Endometrial microvascular endothelial cells (primary cell): ENCODE measurements around the gene COL24A1. TPM values are rescaled to one million over a fixed set of nuclear protein-coding genes. Genes with fewer than 3 reads are reported as not detected.
"Not testable (repeated sequence)": the region's sequence is repeated elsewhere in the genome, so short reads cannot be mapped to it uniquely, and the experiment has no call there.

Source experiments
- in situ Hi-C: cut with HindIII; loops from 2 replicates; pipeline ENCODE4 v1.10.0; 2017; ENCODE audit warnings: low sequenced_read_pairs, low pct_unique_long_range_greater_than_20kb; ENCODE audit errors: inconsistent ontology term
- total RNA-seq: library from RNA; depleted of rRNA; stranded (reverse); fragments of >200 nt; gene quantifications from one replicate; pipeline ENCODE4 v1.2.3, GENCODE V29; 2015; ENCODE audit errors: inconsistent ontology term

COL24A1 gene
- total RNA-seq, 1 donor from 2014 or later = not detected

DNA sequence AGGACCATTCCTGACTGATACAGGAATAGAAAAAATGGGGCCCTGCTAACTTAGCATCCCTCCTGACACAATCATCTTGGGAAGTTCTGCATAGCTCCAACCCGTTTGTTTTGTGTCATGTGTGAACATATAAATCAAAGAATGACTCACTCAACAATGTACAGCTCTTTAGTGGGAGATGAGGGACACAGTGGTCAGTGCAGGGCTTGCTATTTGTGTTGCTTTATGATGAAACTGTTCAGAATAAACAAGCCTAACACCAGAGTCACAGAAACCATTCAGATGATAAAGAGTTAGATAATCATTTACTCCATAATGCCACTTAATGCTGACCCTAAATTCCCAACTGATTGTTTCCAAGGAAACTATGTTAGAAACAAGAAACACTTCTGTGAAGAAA, 294.1 kb downstream of the COL24A1 start:
- in situ Hi-C loops = no loop called here

DNA sequence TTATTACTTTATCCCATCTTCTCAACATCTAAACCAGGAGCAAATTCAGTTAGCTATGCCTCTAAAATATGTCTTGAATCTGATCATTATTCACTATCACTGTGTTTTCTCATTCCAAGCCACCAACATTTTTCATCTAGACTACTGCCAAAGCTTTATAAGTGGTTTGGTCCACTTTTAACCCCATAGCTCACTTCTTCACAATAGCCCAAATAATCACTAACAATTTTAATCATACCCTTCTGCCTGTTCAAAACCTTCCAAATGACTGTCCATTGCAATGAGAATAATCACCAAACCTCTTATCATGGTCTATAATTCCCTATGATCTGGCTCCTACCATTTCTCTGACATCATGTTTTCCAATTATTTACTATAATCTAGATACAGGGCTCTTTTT, 298.6 kb downstream of the COL24A1 start:
- in situ Hi-C loops = no loop called here

DNA sequence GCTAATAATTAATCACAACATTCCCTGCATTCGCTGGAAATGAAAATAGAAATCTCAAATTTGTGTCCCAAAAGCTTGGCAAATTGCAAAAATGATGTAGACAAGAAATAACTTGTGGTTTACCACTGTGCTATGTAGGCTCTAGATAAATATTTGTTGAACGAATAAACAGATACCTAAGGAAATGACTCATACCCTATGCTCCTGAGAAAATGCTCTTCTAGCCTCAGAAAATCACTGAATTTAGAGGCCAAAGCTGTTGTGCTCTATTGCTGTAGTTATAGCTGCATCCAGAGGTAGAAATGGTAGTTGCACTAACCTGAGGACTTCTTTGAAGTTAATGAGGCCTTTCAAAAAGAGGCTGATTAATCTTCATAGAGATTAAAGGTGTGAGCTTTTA, 306.3 kb downstream of the COL24A1 start:
- in situ Hi-C loops = no loop called here

DNA sequence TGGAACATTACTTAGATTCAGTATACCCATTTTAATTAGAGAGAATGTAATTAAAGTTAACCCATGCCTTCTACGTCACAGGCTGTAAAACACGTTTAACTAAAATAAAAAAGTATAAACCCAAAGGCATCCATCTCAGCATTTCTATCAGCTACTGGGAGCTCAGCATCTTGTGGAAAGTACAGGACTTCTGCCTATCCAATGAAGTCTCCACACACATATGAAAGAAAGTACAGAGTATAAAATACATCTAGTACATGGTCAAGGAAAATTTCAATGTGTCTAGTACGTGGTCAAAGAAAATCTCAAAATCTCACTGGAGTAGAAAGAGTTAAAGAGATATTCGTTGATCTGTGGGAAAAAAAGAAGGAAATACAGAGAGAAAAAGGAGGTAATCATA, 306.9 kb downstream of the COL24A1 start:
- in situ Hi-C loops = no loop called here

DNA sequence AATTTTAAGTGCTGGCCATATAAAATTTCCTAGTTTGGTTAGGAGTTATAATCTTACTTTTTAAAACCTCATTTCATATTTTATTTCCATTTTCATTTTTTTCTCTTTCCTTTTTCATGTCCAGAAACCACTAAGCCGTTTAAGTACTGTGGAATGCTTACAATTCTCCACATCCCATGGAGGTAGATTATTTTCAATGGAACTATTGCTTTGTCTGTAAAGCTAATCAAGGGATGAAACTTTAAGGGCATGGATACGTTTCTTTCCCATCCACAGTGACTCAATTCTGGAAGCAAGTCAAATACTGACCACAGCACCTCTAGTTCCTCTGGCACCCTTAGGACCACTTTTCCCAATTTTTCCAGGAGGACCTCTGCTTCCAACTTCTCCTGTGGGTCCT, 309.2 kb downstream of the COL24A1 start:
- in situ Hi-C loops = no loop called here

DNA sequence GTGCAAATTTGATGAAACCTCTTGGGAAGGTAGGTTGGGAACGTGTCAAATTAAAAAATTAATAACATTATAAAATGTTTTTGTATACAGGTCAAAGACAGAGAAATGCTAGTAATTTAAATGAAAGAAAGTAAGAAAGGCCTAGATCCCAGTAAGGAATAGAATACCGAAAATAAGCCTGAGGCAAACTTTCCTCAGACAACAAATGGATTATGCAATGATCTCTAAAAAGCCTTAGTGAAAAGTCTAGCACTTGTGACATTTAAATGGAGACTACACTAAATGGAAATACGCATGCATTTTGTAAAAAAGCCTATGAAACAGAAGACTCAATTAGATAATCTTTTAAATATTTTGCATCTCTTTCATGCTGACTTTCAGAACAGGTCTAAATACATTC, 309.9 kb downstream of the COL24A1 start:
- in situ Hi-C loops = no loop called here

DNA sequence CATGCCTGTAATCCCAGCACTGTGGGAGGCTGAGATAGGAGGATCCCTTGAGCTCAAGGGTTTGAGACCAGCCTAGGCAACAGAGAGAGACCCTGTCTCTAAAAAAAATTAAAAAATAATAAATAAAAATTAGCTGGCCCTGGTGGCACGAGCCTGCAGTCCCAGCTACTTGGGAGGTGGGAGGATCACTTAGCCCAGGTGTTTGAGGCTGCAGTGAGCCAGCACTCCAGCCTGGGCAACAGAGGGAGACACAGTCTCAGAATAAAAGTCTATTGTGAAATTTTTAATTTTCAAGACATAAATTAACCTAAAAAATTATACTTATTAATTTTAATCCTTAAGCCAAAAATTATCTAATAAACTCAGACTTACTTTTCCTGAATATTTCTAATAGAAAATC, 317.1 kb downstream of the COL24A1 start:
- in situ Hi-C loops = no loop called here

DNA sequence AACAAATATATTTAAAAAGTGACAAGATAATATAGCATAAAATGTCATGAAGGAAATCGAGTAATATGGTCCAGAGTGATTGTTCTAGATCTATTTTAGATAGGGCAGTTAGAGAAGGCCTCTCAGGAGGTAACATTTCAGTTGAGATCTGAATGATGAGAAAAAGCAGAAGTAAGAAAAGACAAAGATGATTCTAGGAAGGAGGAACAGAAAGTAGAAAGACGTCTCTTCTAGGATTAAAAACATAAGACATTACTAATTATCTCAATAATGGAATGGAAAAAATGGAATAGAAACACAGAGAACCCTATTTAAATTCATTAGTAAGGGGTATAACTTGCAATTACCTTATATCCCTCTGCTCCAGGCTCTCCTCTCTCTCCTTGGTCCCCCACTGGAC, 318.3 kb downstream of the COL24A1 start:
- in situ Hi-C loops = no loop called here

DNA sequence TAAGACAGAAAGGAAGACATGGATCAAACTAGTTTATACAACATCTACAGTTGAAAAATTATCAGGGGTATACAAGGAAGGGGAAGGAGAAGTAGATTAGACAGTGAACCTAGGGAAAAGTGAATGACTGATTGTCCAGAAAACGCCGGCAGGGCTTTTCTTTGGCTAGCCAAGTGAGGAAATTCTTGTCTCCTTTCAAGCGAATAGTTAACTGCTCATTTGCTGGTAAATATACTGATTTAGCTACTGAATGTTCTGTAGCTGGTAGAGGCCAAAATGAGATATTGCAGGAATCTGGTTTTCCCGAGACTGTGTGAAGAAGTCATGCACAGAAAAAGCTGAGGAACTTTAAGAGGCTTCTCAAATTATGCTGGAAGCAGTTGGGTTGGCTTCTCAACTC, 319.8 kb downstream of the COL24A1 start:
- in situ Hi-C loops = no loop called here

DNA sequence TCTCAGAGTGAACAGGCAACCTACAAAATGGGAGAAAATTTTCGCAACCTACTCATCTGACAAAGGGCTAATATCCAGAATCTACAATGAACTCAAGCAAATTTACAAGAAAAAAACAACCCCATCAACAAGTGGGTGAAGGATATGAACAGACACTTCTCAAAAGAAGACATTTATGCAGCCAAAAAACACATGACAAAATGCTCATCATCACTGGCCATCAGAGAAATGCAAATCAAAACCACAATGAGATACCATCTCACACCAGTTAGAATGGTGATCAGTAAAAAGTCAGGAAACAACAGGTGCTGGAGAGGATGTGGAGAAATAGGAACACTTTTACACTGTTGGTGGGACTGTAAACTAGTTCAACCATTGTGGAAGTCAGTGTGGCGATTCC, 323.4 kb downstream of the COL24A1 start:
- in situ Hi-C loops = not testable (repeated sequence)

DNA sequence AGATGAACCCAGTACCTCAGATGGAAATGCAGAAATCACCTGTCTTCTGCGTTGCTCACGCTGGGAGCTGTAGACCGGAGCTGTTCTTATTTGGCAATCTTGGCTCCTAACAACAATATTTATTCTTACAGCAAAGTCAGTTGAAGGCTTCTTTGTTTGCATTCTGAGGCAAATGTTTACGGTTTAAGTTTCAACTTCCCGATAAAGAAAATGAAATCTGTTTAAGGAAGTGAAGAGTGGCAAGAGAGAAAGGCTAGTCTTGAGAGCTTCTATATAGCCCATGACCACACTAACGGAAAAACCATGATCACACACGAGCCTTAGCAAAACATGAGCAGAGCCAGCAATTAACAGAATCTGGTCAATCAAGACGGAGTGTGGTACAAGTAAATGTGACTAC, 325.7 kb downstream of the COL24A1 start:
- in situ Hi-C loops = no loop called here

DNA sequence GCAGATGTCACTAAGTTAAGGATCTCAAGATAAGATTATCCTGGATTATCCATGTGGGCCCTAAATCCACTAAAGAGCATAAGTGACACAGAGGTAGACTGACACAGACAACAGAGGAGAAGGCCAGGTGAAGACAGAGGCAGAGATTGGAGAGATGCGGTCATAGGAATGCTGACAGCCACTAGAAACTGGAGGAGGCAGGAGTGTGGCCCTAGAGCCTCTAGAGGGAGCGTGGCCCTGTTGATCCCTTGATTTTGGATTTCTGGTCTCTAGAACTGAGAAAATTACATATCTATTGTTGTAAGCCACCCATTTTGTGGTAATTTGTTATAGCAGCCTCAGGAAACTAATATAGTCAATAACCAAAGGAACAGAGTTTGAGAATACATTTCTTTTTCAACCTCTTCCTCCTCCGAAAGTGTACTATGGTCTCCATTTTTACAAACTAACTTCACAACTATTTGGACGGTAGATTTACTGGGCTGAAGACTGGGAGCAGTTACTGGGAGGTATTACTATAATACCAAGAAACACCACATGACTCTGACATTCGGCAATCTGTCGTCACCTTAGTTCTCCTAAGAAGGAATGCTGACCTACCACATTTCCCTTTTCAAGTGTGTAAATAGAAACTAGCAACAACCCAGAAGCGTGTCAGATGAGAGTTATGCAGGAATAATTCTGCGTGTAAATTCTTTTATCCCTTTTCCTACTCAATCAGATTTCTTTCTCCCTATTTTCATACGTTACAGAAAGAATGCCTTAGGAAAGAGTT, 332.3 kb downstream of the COL24A1 start:
- in situ Hi-C loops = no loop called here

DNA sequence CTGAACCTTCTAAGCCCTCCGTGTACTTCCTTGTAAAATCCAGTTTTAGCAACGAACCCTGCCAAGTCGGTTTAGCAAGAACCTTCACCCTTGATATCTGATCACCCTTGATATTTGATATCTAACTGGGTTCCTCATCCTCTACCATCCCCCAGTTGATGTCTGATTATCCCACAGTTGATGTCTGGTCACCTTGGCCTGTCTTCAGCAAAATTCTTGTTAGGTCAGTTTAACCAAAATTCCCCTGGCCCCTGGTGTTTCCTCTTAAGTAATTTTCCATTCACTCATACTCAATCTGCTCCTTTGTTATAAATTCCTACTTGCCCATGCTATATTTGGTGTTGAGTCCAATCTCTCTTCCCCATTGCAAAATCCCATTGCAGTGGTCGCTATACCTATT, 333.9 kb downstream of the COL24A1 start:
- in situ Hi-C loops = no loop called here

DNA sequence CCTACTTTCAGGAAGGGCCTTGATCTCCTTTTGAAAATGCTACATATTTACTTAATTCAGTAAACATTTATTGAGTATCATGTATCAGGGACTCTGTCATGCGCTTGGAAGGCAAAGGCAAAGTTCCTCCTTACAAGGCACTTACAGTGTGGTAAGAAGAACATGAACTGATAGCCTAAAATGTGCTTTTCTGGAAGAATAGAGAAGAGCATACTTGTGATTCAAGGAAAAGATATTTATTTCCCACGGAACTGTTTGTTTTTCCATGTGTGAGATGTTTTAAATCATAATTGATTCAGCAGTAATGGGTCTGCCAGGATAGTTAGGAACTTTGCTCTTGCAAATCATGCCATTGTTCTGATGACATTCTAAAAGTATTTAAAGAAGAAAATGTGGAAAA, 338.2 kb downstream of the COL24A1 start:
- in situ Hi-C loops = no loop called here

DNA sequence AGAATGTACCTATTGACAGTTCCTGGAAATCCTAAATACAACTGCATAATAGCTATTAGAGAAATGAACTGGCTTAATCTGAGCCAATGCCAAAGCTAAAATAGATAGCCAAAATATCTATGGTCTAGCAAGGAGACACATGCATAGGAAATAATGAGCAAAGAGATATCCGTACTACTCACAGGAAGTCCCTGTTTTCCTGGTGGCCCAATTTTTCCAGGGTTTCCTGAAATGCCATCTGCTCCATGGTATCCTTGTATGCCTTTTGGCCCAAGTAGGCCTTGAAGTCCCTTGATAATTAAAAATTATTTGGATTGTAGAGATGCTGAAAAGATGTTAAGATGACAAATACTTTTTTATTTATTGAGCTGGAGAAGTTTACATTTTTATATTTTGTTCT, 340.0 kb downstream of the COL24A1 start:
- in situ Hi-C loops = no loop called here

DNA sequence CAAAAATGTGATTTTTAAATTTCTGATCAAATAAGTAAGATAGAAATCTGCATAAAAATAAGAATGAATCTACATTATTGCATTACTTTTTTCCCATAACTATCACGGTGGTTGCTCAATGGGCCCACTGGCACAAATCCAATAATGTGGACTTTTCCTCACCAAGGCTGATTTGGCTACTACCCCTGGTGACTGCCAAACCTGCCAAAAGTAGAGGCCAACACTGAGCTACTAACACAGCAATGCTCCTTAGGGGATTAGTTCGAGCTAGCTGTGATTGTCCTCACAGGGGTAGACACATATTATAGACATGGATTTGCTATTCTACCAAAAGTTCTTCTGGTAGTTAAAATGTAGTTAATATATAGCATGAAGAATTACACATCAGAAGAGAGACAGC, 340.7 kb downstream of the COL24A1 start:
- in situ Hi-C loops = no loop called here

DNA sequence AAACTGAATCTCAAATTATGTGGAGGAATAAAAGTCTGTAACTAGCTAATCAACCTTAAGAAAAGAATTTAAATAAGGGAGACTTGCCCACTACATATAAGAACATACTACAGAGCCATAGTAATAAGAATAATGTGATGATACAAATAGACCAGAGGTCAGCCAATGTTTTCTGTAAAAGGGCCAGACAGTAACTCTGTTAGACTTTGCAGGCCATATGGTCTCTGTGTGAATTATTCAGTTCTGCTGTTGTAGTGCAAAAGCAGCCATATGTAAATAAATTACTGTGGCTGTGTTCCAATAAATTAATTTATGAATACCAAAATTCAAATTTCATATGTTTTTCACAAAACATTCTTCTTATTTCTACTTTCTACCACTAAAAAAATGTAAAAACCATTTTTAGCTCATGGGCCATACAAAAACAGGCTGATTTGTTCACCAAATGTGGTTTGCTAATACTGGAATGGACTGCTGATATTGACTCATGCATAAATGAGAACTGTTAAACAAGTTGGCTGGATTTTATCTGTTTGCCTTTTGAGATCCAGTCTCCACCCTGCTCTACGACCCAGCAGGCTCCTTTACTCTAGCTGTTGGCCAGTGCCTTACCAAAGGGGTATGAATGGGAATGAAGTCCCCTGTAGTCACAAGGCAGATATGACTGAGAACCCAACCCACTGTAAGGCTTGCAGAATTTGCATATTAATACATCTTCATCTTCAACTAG, 350.2 kb downstream of the COL24A1 start:
- in situ Hi-C loops = no loop called here

DNA sequence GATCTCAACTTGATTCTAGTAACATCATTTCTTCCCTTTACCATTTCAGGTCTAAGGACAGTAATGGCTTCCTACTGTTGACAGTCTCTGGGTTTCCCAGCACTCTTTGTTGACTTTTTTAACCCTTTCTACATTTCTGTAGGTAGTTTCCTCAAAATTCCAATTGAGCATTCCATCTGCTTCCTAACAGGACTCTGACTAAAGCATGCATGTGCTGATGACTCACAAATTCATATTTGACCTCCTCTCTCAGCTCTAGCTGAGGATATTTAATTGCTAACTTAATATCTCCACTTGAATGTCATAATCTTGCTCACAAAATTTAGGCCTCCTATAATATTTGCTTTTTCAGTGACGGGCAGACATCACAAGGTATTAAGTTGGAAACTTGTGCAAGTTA, 355.1 kb downstream of the COL24A1 start:
- in situ Hi-C loops = no loop called here

DNA sequence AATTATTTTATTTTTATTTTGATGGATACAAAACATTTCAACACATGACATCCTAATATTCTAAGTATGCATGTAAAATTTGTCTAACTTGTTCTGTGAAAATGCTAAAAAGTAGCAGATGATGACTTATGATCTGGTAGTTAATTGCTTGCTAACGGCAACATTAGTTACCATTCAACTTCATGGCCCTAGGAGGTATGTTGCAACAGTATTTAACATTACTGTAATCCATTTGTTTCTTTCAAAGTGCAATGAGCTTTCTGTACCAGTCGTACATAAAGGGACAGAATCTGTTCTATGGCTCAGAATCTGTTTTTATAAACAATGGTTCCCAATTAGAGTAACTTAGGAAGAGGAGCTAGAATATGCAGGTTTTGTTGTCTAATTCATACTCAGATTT, 356.8 kb downstream of the COL24A1 start:
- in situ Hi-C loops = no loop called here

DNA sequence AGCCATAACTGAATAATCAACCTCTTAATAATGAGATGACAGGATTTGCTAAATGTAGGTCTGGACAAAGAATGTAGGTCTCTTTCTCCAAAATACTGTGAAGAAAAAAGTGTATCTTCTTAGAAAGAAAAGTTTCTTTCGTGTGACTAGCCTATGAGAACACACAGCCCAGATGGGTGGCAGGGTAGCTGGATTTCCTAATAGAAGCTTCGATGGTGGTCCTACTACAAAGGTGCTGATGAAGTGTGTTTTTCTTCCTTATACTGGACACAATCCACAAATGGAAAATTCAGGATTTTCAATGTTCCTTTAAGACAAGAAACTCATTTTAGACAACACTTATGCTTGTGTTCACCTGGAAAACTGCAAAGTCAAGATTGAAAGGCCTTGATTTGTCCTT, 358.2 kb downstream of the COL24A1 start:
- in situ Hi-C loops = no loop called here

DNA sequence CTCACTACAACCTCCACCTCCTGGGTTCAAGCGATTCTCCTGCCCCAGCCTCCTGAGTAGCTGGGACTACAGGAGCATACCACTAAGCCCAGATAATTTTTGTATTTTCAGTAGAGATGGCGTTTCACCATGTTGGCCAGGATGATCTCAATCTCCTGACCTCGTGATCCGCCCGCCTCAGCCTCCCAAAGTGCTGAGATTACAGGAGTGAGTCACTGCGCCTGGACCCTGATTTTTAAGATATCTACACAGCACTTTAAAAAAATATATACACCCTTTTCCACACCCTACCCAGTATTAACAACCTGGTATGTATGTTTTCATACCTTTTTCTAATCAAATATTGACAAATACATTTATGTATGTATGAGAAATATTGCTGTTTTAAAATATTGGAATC, 379.6 kb downstream of the COL24A1 start:
- in situ Hi-C loops = not testable (repeated sequence)
